NT2/D1 (cell line): ENCODE results near the gene USP3.

Experiments used
- SUZ12 ChIP-seq: IDR thresholded peaks from 2 replicates; pipeline ENCODE4 v1.6.1; 2011; ENCODE audit not compliant: insufficient read length, insufficient read depth; ENCODE audit errors: extremely low read depth
- ZNF274 ChIP-seq: IDR thresholded peaks from 2 replicates; pipeline ENCODE4 v1.6.1; 2011; ENCODE audit warnings: mild to moderate bottlenecking, low read depth, low read length

- TF ChIP-seq ZNF274: no peak
- TF ChIP-seq SUZ12: no peak
These were observed 90.7 kb downstream of the USP3 start for GRCh38 chr15:63595065-63595464.
